ENCODE results near the gene HIRA.
A peak's percentile ranks its signal among the peaks of the same experiment; 100 is the strongest.

Gene HIRA, protein sequence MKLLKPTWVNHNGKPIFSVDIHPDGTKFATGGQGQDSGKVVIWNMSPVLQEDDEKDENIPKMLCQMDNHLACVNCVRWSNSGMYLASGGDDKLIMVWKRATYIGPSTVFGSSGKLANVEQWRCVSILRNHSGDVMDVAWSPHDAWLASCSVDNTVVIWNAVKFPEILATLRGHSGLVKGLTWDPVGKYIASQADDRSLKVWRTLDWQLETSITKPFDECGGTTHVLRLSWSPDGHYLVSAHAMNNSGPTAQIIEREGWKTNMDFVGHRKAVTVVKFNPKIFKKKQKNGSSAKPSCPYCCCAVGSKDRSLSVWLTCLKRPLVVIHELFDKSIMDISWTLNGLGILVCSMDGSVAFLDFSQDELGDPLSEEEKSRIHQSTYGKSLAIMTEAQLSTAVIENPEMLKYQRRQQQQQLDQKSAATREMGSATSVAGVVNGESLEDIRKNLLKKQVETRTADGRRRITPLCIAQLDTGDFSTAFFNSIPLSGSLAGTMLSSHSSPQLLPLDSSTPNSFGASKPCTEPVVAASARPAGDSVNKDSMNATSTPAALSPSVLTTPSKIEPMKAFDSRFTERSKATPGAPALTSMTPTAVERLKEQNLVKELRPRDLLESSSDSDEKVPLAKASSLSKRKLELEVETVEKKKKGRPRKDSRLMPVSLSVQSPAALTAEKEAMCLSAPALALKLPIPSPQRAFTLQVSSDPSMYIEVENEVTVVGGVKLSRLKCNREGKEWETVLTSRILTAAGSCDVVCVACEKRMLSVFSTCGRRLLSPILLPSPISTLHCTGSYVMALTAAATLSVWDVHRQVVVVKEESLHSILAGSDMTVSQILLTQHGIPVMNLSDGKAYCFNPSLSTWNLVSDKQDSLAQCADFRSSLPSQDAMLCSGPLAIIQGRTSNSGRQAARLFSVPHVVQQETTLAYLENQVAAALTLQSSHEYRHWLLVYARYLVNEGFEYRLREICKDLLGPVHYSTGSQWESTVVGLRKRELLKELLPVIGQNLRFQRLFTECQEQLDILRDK

DNA sequence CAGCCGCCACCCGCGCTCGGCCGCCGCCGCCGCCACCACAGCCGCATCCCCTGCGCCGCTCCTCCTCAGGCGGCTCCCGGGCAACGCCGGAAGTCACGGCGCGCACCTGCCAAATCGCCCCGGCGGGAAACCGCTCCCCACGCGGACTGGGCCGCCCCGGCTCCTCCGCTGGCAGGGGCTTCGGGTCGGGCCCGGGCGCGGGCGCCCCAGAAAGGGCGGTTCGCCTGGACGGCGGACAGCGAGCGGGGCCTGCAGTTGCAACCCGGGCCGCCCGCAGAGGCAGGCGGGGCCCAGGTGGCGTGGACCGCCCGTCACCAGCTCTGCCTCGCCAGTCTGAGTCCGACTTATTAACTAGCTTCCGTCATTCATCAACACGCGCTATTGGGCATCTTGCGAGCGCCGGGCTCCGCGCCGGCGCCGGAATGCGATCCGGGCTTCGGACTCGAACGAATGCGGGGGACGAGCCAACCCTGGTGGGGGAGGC is at the start of gene HIRA:
TSS of gene HIRA (minus strand) at position 85 of the 484 bp plus-strand sequence. CDS start 257 bp downstream, outside the sequence.
- H3K4me1 ChIP-seq (ENCODE audit: insufficient read depth, low read length), result peaks cover 22% of the 10 kb centered on the region
- H3K36me3 ChIP-seq (ENCODE audit: insufficient read depth, low read length), result peaks cover 15% of the 10 kb centered on the region
- H3K27me3 ChIP-seq (ENCODE audit: control insufficient read depth in 1 of 2, insufficient read depth in 2 of 2, low read length in 2 of 2), result no peaks in the 10 kb centered on the region
- H3K27ac ChIP-seq (ENCODE audit: low read depth, low read length), result peak within 1 kb of the TSS; percentile 99
- H3K9me3 ChIP-seq (ENCODE audit: low read length), result no peaks in the 10 kb centered on the region
- peak within 1 kb of the TSS; percentile 85 for H3K9ac ChIP-seq (ENCODE audit: low read length)
- peak within 1 kb of the TSS; percentile 85 to 93 for H3K4me3 ChIP-seq (ENCODE audit: low read depth in 1 of 2, low read length in 2 of 2)

DNA sequence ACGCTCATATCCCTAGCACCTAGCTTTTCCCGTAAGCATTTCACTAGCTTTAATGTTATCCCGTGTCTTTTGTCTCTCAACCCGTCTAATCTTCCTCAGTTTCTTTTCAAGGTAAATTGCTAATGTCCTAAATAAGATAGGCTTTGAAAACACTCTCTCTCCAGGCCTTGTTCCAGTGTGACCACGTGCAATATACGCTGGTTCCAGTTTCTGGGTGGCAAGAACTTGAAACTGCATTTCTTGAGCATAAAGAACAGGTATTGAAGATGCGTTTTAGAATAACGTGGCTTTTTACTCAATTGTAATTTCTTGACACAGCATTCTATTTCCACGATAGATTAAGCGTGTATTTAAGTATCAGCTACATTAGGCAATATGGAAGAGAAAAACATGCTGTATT is 49.3 kb upstream of the HIRA start:
- Histone ChIP-seq H3K9ac (ENCODE audit: low read length) (no peak overlapping the region), H3K27ac (ENCODE audit: low read depth, low read length) (no peak overlapping the region), H3K9me3 (ENCODE audit: low read length) (no peaks in the 10 kb centered on the region), H3K4me3 (ENCODE audit: low read depth in 1 of 2, low read length in 2 of 2) (no peak overlapping the region), H3K36me3 (ENCODE audit: insufficient read depth, low read length) (no peaks in the 10 kb centered on the region), H3K27me3 (ENCODE audit: control insufficient read depth in 1 of 2, insufficient read depth in 2 of 2, low read length in 2 of 2) (no peaks in the 10 kb centered on the region), H3K4me1 (ENCODE audit: insufficient read depth, low read length) (peaks cover 25% of the 10 kb centered on the region)

DNA sequence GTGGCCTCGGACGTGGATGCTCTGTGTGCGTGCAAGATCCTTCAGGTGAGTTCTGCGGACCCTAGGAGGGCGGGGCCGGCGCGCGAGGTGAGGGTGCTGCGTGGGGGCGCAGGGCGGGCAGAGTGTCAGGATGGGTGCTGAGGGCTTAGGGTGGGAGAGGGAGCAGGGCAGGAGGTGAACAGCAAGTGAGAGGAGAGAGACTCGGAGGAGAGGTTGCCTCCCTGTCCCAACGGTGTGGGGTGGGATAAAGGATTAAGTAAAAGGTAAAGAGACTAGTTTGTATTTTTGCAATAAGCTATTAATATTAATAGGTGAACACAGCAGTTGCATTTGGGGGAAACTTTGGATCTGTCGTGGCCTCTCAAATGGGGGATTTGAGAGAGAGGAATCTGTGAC is 48.6 kb upstream of the HIRA start:
- Histone ChIP-seq H3K4me1 (ENCODE audit: insufficient read depth, low read length) (peaks cover 28% of the 10 kb centered on the region), H3K9ac (ENCODE audit: low read length) (no peak overlapping the region), H3K36me3 (ENCODE audit: insufficient read depth, low read length) (no peaks in the 10 kb centered on the region), H3K9me3 (ENCODE audit: low read length) (no peaks in the 10 kb centered on the region), H3K4me3 (ENCODE audit: low read depth in 1 of 2, low read length in 2 of 2) (peak overlapping the region; percentile 34 to 87), H3K27me3 (ENCODE audit: control insufficient read depth in 1 of 2, insufficient read depth in 2 of 2, low read length in 2 of 2) (no peaks in the 10 kb centered on the region), H3K27ac (ENCODE audit: low read depth, low read length) (no peak overlapping the region)

DNA sequence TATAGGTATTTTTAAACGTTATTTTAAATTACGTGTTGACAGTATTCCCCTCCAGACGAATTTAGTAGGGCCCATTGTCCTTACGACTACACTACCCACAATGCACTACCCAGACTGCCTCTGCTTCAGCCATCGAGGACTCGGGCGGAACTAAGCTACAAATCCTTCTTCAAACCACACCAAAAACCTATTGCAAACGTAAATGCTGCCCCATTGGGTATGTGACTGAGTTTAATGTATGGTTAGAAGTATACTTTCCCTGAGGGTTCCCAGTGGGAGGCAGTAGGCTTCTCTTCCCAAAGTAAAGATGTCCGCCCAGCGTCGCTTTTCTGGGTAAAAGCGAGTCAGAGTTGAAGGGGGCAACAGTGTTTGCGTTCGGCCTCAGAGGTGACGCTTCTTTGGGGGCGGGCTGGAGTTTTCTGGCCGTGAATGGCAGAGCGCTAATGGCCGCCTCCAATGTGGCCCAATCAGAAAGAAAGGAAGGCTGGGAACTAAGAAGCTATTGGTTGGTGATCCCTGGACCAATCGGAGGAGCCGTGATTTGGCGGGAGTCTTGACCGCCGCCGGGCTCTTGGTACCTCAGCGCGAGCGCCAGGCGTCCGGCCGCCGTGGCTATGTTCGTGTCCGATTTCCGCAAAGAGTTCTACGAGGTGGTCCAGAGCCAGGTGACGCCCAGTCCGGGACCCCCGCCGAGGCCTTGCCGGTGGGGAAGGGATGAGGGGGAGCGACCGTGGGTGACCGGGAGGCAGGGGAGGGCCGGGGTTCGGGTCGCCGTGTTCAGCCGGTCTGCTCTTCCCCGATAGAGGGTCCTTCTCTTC is 48.0 kb upstream of the HIRA start, which contains the start of gene CDC45:
TSS of gene CDC45 (plus strand) at position 566 of the 818 bp plus-strand sequence. CDS start at position 615, 49 bp downstream.
- Histone ChIP-seq H3K4me3 (ENCODE audit: low read depth in 1 of 2, low read length in 2 of 2) (peak within 1 kb of the TSS; percentile 86 to 87), H3K27ac (ENCODE audit: low read depth, low read length) (peak within 1 kb of the TSS; percentile 98), H3K9me3 (ENCODE audit: low read length) (no peaks in the 10 kb centered on the region), H3K9ac (ENCODE audit: low read length) (peak within 1 kb of the TSS; percentile 89), H3K36me3 (ENCODE audit: insufficient read depth, low read length) (peaks cover 4% of the 10 kb centered on the region), H3K4me1 (ENCODE audit: insufficient read depth, low read length) (peaks cover 28% of the 10 kb centered on the region), H3K27me3 (ENCODE audit: control insufficient read depth in 1 of 2, insufficient read depth in 2 of 2, low read length in 2 of 2) (no peaks in the 10 kb centered on the region)

DNA sequence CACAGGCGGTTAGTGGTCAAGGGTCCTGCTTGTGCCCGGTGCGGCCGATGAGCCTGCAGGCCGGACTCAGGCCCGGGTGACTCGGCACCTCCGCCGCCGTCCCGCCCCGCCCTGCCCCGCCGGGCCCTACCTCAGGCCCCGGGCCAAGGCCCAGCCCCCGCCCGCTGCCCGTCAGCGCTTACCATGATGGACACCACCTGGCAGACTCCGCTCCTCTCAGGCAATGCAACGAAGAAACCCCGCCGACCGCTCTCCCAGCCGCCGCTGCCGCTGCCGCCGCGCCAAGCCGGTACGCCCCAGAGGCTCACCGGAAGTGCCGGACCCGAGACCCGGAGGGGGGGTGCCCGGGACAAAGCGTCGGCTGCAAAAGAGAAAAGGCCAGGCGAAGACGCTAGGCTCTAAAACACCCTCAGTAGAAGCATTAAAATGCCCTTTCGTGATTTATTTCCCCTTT is 47.4 kb upstream of the HIRA start, which contains the start of gene UFD1:
TSS of gene UFD1 (minus strand) at position 293 of the 454 bp plus-strand sequence. CDS start at position 185, 108 bp downstream.
- peaks cover 28% of the 10 kb centered on the region for H3K4me1 ChIP-seq (ENCODE audit: insufficient read depth, low read length)
- peaks cover 7% of the 10 kb centered on the region for H3K36me3 ChIP-seq (ENCODE audit: insufficient read depth, low read length)
- H3K9ac ChIP-seq (ENCODE audit: low read length), result peak within 1 kb of the TSS; percentile 89
- no peaks in the 10 kb centered on the region for H3K27me3 ChIP-seq (ENCODE audit: control insufficient read depth in 1 of 2, insufficient read depth in 2 of 2, low read length in 2 of 2)
- peak within 1 kb of the TSS; percentile 86 to 87 for H3K4me3 ChIP-seq (ENCODE audit: low read depth in 1 of 2, low read length in 2 of 2)
- H3K27ac ChIP-seq (ENCODE audit: low read depth, low read length), result peak within 1 kb of the TSS; percentile 98
- no peaks in the 10 kb centered on the region for H3K9me3 ChIP-seq (ENCODE audit: low read length)

DNA sequence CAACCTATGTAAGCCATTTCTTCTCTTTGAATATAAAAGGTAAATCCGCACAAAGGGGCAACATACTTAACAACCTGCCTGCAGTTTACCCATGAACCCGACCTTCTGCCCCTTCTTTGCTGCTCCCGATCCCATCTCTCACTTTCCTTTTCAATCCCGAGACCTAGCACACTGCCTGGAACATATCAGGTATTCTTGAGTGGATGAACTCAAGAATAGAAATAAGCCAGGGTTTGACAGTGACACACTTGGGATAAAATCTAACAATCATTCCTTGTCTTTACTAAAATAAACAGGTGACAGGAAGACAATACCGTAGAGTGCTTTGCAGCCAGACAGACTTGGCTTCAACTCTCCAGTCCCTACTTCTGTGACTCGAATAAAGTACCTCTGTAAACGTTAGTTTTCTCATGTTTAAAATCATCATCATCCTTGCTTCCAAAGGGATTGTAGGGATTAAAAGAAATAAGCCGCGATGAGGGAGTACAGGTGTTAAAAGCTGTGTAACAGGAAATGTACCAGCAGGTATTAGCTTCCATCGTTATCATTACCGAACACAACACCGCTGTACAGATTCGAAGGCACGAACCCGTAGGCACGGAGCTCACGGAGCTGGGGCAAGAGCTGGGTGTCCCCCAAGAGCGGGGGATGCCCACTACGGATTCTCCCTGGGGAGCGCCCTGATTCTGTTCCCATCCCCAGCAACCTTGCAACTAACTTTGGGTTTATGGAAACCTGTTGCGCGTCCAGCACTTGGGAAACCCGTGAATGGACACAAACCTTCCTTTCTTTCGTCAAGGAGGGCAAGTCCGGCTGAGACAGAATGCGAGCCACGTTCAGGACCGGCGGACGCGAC is 46.7 kb upstream of the HIRA start:
- H3K36me3 ChIP-seq (ENCODE audit: insufficient read depth, low read length), result peaks cover 14% of the 10 kb centered on the region
- peak overlapping the region; percentile 89 for H3K9ac ChIP-seq (ENCODE audit: low read length)
- no peaks in the 10 kb centered on the region for H3K27me3 ChIP-seq (ENCODE audit: control insufficient read depth in 1 of 2, insufficient read depth in 2 of 2, low read length in 2 of 2)
- peaks cover 28% of the 10 kb centered on the region for H3K4me1 ChIP-seq (ENCODE audit: insufficient read depth, low read length)
- no peaks in the 10 kb centered on the region for H3K9me3 ChIP-seq (ENCODE audit: low read length)
- peak overlapping the region; percentile 86 to 87 for H3K4me3 ChIP-seq (ENCODE audit: low read depth in 1 of 2, low read length in 2 of 2)
- peak overlapping the region; percentile 98 for H3K27ac ChIP-seq (ENCODE audit: low read depth, low read length)

DNA sequence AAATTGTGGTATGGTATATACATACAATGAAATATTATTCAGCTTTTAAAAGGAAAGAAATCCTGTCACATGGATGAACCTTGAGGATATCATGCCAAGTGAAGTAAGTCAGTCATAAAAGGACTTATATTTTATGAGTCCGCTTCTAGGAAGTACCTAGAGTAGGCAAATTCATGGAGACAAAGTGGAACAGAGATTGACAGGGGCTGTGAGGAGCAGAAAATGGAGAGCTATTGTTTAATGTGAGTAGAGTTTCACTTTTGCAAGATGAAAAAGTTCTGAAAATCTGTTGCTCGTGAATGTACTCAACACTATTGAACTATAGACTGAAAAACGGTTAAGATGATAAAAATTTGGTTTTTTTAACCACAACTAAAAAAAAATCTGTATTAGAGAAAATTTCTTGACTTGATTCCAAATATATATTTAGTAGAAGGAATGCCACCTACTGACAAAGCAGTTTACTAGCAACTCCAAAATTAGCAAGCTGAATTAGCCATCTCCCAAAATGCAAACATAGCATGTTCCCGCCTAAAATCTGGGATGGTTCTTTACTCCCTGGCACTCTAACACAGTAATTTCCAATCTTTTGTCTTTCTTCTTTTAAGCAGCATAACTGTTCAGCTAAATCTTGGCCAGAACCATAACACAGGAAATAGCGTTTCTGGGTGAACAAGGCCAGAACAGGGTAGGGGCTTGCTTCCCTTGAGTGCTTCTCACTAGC is 46.0 kb upstream of the HIRA start:
- Histone ChIP-seq H3K4me3 (ENCODE audit: low read depth in 1 of 2, low read length in 2 of 2) (peak overlapping the region in 1 of 2 donors; percentile 87), H3K9me3 (ENCODE audit: low read length) (no peaks in the 10 kb centered on the region), H3K36me3 (ENCODE audit: insufficient read depth, low read length) (peaks cover 22% of the 10 kb centered on the region), H3K27ac (ENCODE audit: low read depth, low read length) (no peak overlapping the region), H3K4me1 (ENCODE audit: insufficient read depth, low read length) (peaks cover 28% of the 10 kb centered on the region), H3K9ac (ENCODE audit: low read length) (no peak overlapping the region), H3K27me3 (ENCODE audit: control insufficient read depth in 1 of 2, insufficient read depth in 2 of 2, low read length in 2 of 2) (no peaks in the 10 kb centered on the region)

DNA sequence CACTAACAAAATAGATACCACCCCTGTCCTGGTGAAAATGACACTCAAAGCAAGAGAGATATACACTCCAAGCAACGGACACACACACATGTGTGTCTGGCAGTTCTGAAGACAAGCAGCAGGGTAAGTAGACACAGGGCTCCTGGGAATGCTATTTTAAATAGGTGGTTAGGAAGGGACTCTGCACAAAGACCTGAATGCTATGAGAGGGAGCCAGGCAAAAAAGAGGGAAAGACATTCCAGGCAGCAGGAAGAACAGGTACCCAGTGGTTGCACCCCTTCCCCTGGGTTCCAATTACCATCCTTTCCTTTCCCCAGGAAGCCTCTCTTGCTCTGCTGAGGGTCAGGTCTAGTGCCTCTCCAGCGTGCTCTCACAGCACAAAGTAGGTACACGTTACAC is 44.5 kb upstream of the HIRA start:
- Histone ChIP-seq H3K36me3 (ENCODE audit: insufficient read depth, low read length) (peaks cover 31% of the 10 kb centered on the region), H3K4me3 (ENCODE audit: low read depth in 1 of 2, low read length in 2 of 2) (no peak overlapping the region), H3K9ac (ENCODE audit: low read length) (no peak overlapping the region), H3K27ac (ENCODE audit: low read depth, low read length) (no peak overlapping the region), H3K27me3 (ENCODE audit: control insufficient read depth in 1 of 2, insufficient read depth in 2 of 2, low read length in 2 of 2) (no peaks in the 10 kb centered on the region), H3K9me3 (ENCODE audit: low read length) (no peaks in the 10 kb centered on the region), H3K4me1 (ENCODE audit: insufficient read depth, low read length) (peaks cover 28% of the 10 kb centered on the region)

DNA sequence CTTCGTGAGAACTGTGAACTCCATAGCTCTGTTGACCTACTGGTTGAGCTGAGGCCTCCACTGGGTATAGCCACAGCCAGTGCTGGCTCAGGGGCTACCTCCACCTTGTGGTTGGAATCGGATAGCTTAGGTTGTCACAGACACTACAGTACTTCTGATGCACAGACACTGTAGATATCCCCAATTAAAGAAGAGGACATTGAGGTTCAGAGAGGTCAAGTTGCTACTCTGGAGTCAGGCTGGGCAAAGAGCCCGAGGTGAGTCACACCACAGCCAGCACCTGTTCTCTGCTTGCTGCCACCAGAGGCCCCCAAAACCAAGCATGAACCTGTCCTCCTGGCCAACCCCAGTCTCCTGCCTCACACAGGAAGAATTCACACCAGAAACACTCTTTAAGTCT is 42.0 kb upstream of the HIRA start:
- Histone ChIP-seq H3K9me3 (ENCODE audit: low read length) (no peaks in the 10 kb centered on the region), H3K36me3 (ENCODE audit: insufficient read depth, low read length) (peaks cover 55% of the 10 kb centered on the region), H3K27ac (ENCODE audit: low read depth, low read length) (no peak overlapping the region)

More for the DNA sequence above, 42.0 kb upstream of the HIRA start:
- no peaks in the 10 kb centered on the region for H3K27me3 ChIP-seq (ENCODE audit: control insufficient read depth in 1 of 2, insufficient read depth in 2 of 2, low read length in 2 of 2)
- H3K4me3 ChIP-seq (ENCODE audit: low read depth in 1 of 2, low read length in 2 of 2), result no peak overlapping the region
- peaks cover 22% of the 10 kb centered on the region for H3K4me1 ChIP-seq (ENCODE audit: insufficient read depth, low read length)
- H3K9ac ChIP-seq (ENCODE audit: low read length), result no peak overlapping the region

All from muscle layer of colon (tissue), 2 donors.